Tibial nerve (tissue), 4 donors: Measurements from ENCODE around the gene EXOC3L1. TPM values are rescaled to one million over a fixed set of nuclear protein-coding genes. Genes with fewer than 3 reads are reported as not detected.

Source experiments
- DNase-seq, 2 donors: peaks; one replicate each; pipeline ENCODE4 v3.0.0-alpha.2; 2019; ENCODE audit warnings: low spot score in 2 of 2
- H3K27ac ChIP-seq, 4 donors: fragments of 200-600 bp; sonication (generic) in 3 of 4; one replicate each; pipeline ENCODE4 v1.5.1; 2017 to 2019; ENCODE audit warnings: mild to moderate bottlenecking in 1 of 4
- H3K27me3 ChIP-seq, 2 donors: fragments of 200-600 bp; sonication (generic) in 1 of 2; one replicate each; pipeline versions ENCODE4 v1.5.1 to v1.6.0; 2017 to 2019
- H3K36me3 ChIP-seq, 3 donors: fragments of 200-600 bp; sonication (generic); one replicate each; pipeline ENCODE4 v1.5.1; 2018 to 2019
- H3K4me1 ChIP-seq, 4 donors: fragments of 200-600 bp; sonication (generic) in 3 of 4; one replicate each; pipeline ENCODE4 v1.5.1; 2017 to 2019
- H3K4me3 ChIP-seq, 4 donors: fragments of 200-600 bp; sonication (generic) in 3 of 4; one replicate each; pipeline ENCODE4 v1.5.1; 2017 to 2019; ENCODE audit warnings: mild to moderate bottlenecking in 1 of 4, moderate library complexity in 1 of 4
- H3K9me3 ChIP-seq, 4 donors: fragments of 200-600 bp; sonication (generic) in 3 of 4; one replicate each; pipeline ENCODE4 v1.5.1; 2017 to 2019
- EP300 ChIP-seq, 2 donors: sonication (generic); formaldehyde crosslinking; IDR thresholded peaks; one replicate each; pipeline ENCODE4 v1.6.1; 2017; ENCODE audit warnings: antibody characterized with exemption in 2 of 2, mild to moderate bottlenecking in 1 of 2
- POLR2A ChIP-seq, 2 donors: fragments of 450-650 bp; IDR thresholded peaks; one replicate each; pipeline ENCODE4 v1.6.1; 2017; ENCODE audit warnings: antibody characterized with exemption in 2 of 2, mild to moderate bottlenecking in 2 of 2, moderate library complexity in 2 of 2
- WGBS, 2 donors: methylation state at CpG; one replicate each; pipeline ENCODE4 v1.1.5; 2018; 5-methylcytosine and 5-hydroxymethylcytosine counted together
- total RNA-seq, 4 donors: library from RNA; depleted of rRNA; stranded (reverse); fragments of >200 nt; gene quantifications; one replicate each; pipeline ENCODE4 v1.1.0, GENCODE V29; 2016
- TF ChIP-seq, protein P1 (sequence below), 5 experiments: fragments of 200-600 bp in 3 of 5; fragments of 450-650 bp in 2 of 5; sonication (generic) in 3 of 5; IDR thresholded peaks; one replicate each; pipeline ENCODE4 v1.5.1; 2016 to 2019; ENCODE audit warnings: antibody characterized with exemption in 5 of 5, mild to moderate bottlenecking in 3 of 5, moderate library complexity in 2 of 5

Gene EXOC3L1
- total RNA-seq, 4 donors from 2014 or later: 0.66 to 3.9 (median 2.6) TPM

DNA sequence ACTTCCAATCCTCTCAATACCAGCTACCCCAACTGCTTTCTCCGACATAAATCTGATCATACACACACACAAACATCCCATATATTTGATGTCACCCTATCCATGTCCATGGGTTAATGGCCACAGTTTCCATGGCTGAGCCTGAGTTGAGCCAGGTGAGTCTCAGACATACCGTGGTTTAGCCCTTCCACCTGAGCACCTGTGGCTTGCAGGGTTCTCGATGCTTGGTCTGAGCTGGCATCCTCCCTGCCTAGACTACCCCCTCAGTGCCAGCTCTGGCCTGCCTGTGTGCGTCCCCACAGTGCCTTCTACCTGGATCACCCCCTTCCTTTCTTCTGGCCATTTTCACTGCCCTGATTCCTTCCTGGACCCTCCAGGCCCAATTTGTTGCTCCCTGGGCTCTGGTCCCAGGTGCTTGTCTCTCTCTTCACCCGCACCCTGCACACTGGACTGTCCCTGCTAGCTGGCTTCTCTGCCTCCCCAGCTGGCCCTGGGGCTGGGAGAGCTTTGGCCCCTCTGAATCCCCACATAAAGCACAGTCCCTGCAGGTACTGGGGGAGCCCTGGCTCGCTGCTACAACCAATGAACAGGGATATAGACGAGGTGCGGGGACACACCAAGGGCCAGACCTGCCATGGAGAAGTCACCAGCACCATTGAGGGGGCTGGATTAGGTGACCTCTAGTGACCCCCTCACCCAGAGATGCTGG lies 16.3 kb upstream of the EXOC3L1 start:
- Histone ChIP-seq H3K36me3 (peaks cover 0 to 93% (median 0%) of the 10 kb centered on the region in 3 donors), H3K27ac (no peak overlapping the region), H3K27me3 (no peaks in the 10 kb centered on the region), H3K9me3 (no peaks in the 10 kb centered on the region), H3K4me3 (no peak overlapping the region), H3K4me1 (no peaks in the 10 kb centered on the region)
- whole genome bisulfite sequencing, 2 donors: 88 to 89% methylated on average over 8 of the region's 8 CpGs
- no peak for DNase-seq
- TF ChIP-seq POLR2A (IDR thresholded peaks at IDR 0.05) (no peak), EP300 (IDR thresholded peaks at IDR 0.05) (no peak)
- TF ChIP-seq, protein P1, sequence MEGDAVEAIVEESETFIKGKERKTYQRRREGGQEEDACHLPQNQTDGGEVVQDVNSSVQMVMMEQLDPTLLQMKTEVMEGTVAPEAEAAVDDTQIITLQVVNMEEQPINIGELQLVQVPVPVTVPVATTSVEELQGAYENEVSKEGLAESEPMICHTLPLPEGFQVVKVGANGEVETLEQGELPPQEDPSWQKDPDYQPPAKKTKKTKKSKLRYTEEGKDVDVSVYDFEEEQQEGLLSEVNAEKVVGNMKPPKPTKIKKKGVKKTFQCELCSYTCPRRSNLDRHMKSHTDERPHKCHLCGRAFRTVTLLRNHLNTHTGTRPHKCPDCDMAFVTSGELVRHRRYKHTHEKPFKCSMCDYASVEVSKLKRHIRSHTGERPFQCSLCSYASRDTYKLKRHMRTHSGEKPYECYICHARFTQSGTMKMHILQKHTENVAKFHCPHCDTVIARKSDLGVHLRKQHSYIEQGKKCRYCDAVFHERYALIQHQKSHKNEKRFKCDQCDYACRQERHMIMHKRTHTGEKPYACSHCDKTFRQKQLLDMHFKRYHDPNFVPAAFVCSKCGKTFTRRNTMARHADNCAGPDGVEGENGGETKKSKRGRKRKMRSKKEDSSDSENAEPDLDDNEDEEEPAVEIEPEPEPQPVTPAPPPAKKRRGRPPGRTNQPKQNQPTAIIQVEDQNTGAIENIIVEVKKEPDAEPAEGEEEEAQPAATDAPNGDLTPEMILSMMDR (IDR thresholded peaks at IDR 0.05): no peak

DNA sequence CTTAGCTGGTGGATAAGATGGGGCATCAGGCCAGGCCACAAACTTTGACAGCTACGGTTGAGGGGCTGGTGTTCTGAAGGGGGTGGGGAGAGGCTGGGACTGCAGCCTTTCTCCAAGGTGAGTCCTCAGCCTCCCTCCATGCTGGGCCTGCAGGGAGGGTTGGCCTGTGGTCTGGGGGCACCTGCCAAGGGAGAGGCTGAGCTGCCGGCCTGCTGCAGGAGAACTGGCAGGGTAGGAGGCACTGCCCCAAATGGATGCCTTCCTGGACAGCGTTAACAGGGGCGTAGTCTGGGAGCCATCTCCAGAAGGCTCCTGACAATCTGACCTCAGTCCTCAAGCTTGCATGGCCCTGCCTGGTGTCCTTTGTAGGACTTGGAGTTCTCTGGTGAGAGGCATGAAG lies 14.1 kb upstream of the EXOC3L1 start:
- Histone ChIP-seq H3K27ac (no peak overlapping the region), H3K4me3 (no peak overlapping the region), H3K9me3 (no peaks in the 10 kb centered on the region), H3K4me1 (peaks cover 0 to 10% (median 5%) of the 10 kb centered on the region in 4 donors), H3K27me3 (no peaks in the 10 kb centered on the region), H3K36me3 (peaks cover 0 to 87% (median 0%) of the 10 kb centered on the region in 3 donors)
- WGBS, 2 donors: 76 to 78% methylated on average over 4 of the region's 4 CpGs
- TF ChIP-seq POLR2A (IDR thresholded peaks at IDR 0.05) (no peak), EP300 (IDR thresholded peaks at IDR 0.05) (no peak)
- TF ChIP-seq, protein P1 (IDR thresholded peaks at IDR 0.05): no peak
- DNase-seq: no peak

DNA sequence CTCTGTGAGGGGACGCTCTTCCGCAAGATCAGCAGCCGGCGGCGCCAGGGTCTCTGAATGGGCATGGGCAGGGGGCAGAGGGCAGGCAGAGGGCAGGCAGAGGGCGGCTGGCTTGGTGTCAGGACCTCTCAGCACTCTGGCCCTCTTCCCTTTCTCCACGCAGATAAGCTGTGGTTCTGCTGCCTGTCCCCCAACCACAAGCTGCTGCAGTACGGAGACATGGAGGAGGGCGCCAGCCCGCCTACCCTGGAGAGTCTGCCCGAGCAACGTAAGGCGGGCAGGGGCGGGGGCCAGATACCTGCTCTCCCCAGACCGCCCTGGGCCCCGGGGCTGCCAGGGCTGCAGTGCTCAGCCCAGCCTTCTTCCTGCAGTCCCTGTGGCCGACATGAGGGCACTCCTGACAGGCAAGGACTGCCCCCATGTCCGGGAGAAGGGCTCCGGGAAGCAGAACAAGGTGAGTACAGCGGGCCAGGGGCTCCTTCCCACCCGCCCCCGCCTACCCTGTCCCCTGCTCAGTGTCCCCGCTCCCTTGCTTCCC lies 13.1 kb upstream of the EXOC3L1 start:
- no peak for DNase-seq
- no peaks in the 10 kb centered on the region for H3K27me3 ChIP-seq
- TF ChIP-seq EP300 (IDR thresholded peaks at IDR 0.05) (no peak), POLR2A (IDR thresholded peaks at IDR 0.05) (no peak)
- TF ChIP-seq, protein P1 (IDR thresholded peaks at IDR 0.05): no peak
- WGBS, 2 donors: 81 to 85% methylated on average over 16 to 22 of the region's 23 CpGs
- peaks cover 0 to 21% (median 11%) of the 10 kb centered on the region in 4 donors for H3K4me1 ChIP-seq
- no peaks in the 10 kb centered on the region for H3K9me3 ChIP-seq
- no peak overlapping the region for H3K27ac ChIP-seq
- H3K36me3 ChIP-seq: peaks cover 0 to 84% (median 0%) of the 10 kb centered on the region in 3 donors
- H3K4me3 ChIP-seq: no peak overlapping the region

DNA sequence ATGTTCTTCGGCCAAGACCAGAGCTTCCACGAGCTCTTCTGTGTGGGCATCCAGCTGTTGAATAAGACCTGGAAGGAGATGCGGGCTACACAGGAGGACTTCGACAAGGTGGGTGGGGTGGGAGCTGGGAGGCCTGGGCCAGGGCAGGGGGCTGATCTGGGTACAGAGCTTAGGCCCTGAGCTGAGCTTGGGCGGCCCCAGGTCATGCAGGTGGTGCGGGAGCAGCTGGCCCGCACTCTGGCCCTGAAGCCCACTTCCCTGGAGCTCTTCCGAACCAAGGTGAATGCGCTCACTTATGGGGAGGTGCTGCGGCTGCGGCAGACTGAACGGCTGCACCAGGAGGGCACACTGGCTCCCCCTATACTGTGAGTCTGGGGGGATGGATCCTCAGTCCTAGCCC lies 12.5 kb upstream of the EXOC3L1 start:
- no peak overlapping the region for H3K27ac ChIP-seq
- WGBS, 2 donors: 88 to 90% methylated on average over 6 to 10 of the region's 12 CpGs
- H3K27me3 ChIP-seq: no peaks in the 10 kb centered on the region
- peaks cover 0 to 27% (median 13%) of the 10 kb centered on the region in 4 donors for H3K4me1 ChIP-seq
- DNase-seq: no peak
- TF ChIP-seq, protein P1 (IDR thresholded peaks at IDR 0.05): no peak
- no peak overlapping the region for H3K4me3 ChIP-seq
- H3K36me3 ChIP-seq: peaks cover 0 to 84% (median 4%) of the 10 kb centered on the region in 3 donors
- no peaks in the 10 kb centered on the region for H3K9me3 ChIP-seq
